ENCODE results near the gene BSN.

The BSN gene

GRCh38 chr3:49620728-49621127, 66.5 kb downstream of the BSN start:
- TF ChIP-seq, protein P1, sequence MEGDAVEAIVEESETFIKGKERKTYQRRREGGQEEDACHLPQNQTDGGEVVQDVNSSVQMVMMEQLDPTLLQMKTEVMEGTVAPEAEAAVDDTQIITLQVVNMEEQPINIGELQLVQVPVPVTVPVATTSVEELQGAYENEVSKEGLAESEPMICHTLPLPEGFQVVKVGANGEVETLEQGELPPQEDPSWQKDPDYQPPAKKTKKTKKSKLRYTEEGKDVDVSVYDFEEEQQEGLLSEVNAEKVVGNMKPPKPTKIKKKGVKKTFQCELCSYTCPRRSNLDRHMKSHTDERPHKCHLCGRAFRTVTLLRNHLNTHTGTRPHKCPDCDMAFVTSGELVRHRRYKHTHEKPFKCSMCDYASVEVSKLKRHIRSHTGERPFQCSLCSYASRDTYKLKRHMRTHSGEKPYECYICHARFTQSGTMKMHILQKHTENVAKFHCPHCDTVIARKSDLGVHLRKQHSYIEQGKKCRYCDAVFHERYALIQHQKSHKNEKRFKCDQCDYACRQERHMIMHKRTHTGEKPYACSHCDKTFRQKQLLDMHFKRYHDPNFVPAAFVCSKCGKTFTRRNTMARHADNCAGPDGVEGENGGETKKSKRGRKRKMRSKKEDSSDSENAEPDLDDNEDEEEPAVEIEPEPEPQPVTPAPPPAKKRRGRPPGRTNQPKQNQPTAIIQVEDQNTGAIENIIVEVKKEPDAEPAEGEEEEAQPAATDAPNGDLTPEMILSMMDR (IDR thresholded peaks at IDR 0.05; ENCODE audit: low read depth, low read length): no peak
- TF ChIP-seq MAX (IDR thresholded peaks at IDR 0.05; ENCODE audit: low read depth, low read length): no peak
- no peak for TF ChIP-seq POLR2A (IDR thresholded peaks at IDR 0.05; ENCODE audit: extremely low read depth, insufficient read length)
- TF ChIP-seq MYC (IDR thresholded peaks at IDR 0.05; ENCODE audit: low read depth, low read length): no peak
- DNase-seq (ENCODE audit: low read depth): no peak

DNA sequence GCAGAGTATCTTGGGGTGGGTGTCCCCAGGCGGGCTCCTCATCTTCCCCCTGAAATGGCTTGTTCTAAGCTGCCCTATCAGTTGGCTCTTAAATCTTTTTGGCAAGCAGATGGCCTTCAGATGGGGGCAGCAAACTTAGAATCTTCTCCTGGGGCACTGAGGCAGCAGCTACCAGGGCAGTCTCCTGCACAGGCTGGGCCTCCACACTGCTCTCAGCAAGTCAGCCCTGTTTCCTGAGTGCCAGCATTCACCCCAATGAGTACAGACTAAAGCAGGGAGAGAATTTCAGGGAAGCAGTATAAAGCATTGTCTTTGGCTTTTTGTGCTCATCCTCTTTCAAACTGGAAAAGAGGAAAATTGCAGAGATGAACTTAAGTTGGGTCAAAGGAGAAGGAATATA, 68.8 kb downstream of the BSN start:
- no peak for DNase-seq (ENCODE audit: low read depth)
- no peak overlapping the region for H3K4me3 ChIP-seq (ENCODE audit: low read depth, low read length)
- no peak for TF ChIP-seq MYC (IDR thresholded peaks at IDR 0.05; ENCODE audit: low read depth, low read length)
- TF ChIP-seq, protein P1 (IDR thresholded peaks at IDR 0.05; ENCODE audit: low read depth, low read length): no peak
- TF ChIP-seq POLR2A (IDR thresholded peaks at IDR 0.05; ENCODE audit: extremely low read depth, insufficient read length): no peak
- TF ChIP-seq MAX (IDR thresholded peaks at IDR 0.05; ENCODE audit: low read depth, low read length): no peak

More at GRCh38 chr3:49620728-49621127, 66.5 kb downstream of the BSN start:
- H3K4me3 ChIP-seq (ENCODE audit: low read depth, low read length): no peak overlapping the region

- no peak overlapping the region for H3K4me3 ChIP-seq (ENCODE audit: low read depth, low read length)
- no peak for DNase-seq (ENCODE audit: low read depth)
- TF ChIP-seq, protein P1 (IDR thresholded peaks at IDR 0.05; ENCODE audit: low read depth, low read length): no peak
Observed at GRCh38 chr3:49625071-49625470, 70.8 kb downstream of the BSN start.

DNA sequence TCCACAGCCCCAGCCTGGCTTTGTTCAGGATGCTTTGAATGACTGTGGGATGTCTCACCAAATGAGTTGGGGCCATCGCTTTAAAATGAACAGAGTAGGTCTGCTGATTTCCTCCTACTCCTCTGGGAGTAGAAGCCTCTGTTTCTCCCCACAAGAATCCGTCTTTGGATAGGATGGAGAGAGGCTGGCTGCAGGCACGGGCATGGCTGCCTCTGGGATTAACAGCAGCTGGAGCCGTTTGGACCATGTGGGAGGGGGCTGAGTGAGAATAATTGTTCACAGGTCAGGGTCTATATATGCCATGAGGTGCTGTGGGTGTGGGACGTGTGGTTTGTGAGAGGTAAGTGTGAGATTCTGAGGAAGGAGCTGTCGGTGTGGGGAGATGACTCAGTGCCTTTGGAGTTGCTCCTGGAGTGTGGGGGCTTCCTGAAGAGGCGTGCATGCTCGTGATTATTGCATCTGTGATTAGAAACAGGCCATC, 71.9 kb downstream of the BSN start:
- DNase-seq (ENCODE audit: low read depth): no peak
- H3K4me3 ChIP-seq (ENCODE audit: low read depth, low read length): no peak overlapping the region
- TF ChIP-seq, protein P1 (IDR thresholded peaks at IDR 0.05; ENCODE audit: low read depth, low read length): no peak
- TF ChIP-seq POLR2A (IDR thresholded peaks at IDR 0.05; ENCODE audit: extremely low read depth, insufficient read length): no peak
- no peak for TF ChIP-seq MAX (IDR thresholded peaks at IDR 0.05; ENCODE audit: low read depth, low read length)
- TF ChIP-seq MYC (IDR thresholded peaks at IDR 0.05; ENCODE audit: low read depth, low read length): no peak

GRCh38 chr3:49626796-49627195, 72.5 kb downstream of the BSN start:
- DNase-seq (ENCODE audit: low read depth): no peak
- no peak overlapping the region for H3K4me3 ChIP-seq (ENCODE audit: low read depth, low read length)
- TF ChIP-seq MAX (IDR thresholded peaks at IDR 0.05; ENCODE audit: low read depth, low read length): no peak
- TF ChIP-seq, protein P1 (IDR thresholded peaks at IDR 0.05; ENCODE audit: low read depth, low read length): no peak
- TF ChIP-seq MYC (IDR thresholded peaks at IDR 0.05; ENCODE audit: low read depth, low read length): no peak
- TF ChIP-seq POLR2A (IDR thresholded peaks at IDR 0.05; ENCODE audit: extremely low read depth, insufficient read length): no peak

- no peak for DNase-seq (ENCODE audit: low read depth)
- TF ChIP-seq, protein P1 (IDR thresholded peaks at IDR 0.05; ENCODE audit: low read depth, low read length): no peak
- TF ChIP-seq MYC (IDR thresholded peaks at IDR 0.05; ENCODE audit: low read depth, low read length): no peak
- H3K4me3 ChIP-seq (ENCODE audit: low read depth, low read length): no peak overlapping the region
Observed at GRCh38 chr3:49627634-49628033, 73.4 kb downstream of the BSN start.

Measured in NB4 (cell line).